OCI-LY7 (cell line): ENCODE data around the gene TLR5.

ENCODE experiments used
- CTCF ChIP-seq: fragments of 200-600 bp; sonication (generic); conservative IDR thresholded peaks from 2 replicates; pipeline ENCODE4 v1.5.1; 2014; ENCODE audit warnings: mild to moderate bottlenecking, antibody characterized with exemption, low read length, moderate library complexity, mixed read lengths
- EZH2phosphoT487 ChIP-seq: fragments of 200-600 bp; sonication (generic); IDR thresholded peaks from 2 replicates; pipeline ENCODE4 v1.6.1; 2018; ENCODE audit warnings: low read depth, borderline replicate concordance, mild to moderate bottlenecking, mixed run types, antibody characterized with exemption, low read length, moderate library complexity, mixed read lengths

DNA sequence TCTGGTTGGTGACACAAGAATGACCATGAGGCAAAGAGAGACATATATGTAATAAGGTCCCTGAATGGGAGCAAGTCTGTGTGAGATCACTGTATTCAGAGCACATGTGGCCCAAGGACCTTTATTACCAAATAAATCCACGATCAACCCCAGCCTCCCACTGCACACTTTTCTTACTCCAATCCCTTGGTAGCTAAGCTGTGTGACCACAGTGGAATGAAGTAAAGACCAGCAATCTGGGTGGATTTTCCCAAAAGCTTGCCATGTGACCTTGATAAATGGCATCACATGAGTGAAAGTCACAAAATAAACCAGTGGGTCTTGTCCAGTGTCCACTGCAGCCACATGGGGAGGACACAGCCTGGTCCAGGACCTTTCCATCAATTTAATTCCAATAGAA is 36.7 kb upstream of the TLR5 start:
- TF ChIP-seq CTCF, result no peak
- no peak for TF ChIP-seq EZH2phosphoT487
